ENCODE measurements around the gene CSAD.

The CSAD gene

GRCh38 chr12:53161119-53161911 is 19.4 kb downstream of the CSAD start:
- DNase-seq (ENCODE audit: low read depth, low spot score) = no peak
- H3K36me3 ChIP-seq (ENCODE audit: insufficient read depth, low read length) = 0 out of 2 replicates have a peak, but pooled peaks cover 3% of the 10 kb centered on the region
- no peak overlapping the region for H3K4me3 ChIP-seq
- no peak overlapping the region for H3K9ac ChIP-seq (ENCODE audit: insufficient read length)
- H3K27ac ChIP-seq = no peak overlapping the region
- no peaks in the 10 kb centered on the region for H3K9me3 ChIP-seq (ENCODE audit: low read depth, low read length)
- TF ChIP-seq EZH2 (IDR thresholded peaks at IDR 0.05) (no peak), POLR2AphosphoS5 (IDR thresholded peaks at IDR 0.05; ENCODE audit: borderline replicate concordance, low read depth, low read length) (no peak), FOXP2 (optimal IDR thresholded peaks at IDR 0.05; ENCODE audit: control extremely low read depth, extremely low read length, insufficient read depth) (no peak)

- no peak for DNase-seq (ENCODE audit: low read depth, low spot score)
- no peak for TF ChIP-seq FOXP2 (optimal IDR thresholded peaks at IDR 0.05; ENCODE audit: control extremely low read depth, extremely low read length, insufficient read depth)
- no peak for TF ChIP-seq POLR2AphosphoS5 (IDR thresholded peaks at IDR 0.05; ENCODE audit: borderline replicate concordance, low read depth, low read length)
- no peak for TF ChIP-seq EZH2 (IDR thresholded peaks at IDR 0.05)
- H3K9ac ChIP-seq (ENCODE audit: insufficient read length) = peak overlapping the region; percentile 20
- no peak overlapping the region for H3K27ac ChIP-seq
- no peak overlapping the region for H3K4me3 ChIP-seq
- H3K36me3 ChIP-seq (ENCODE audit: insufficient read depth, low read length) = 0 out of 2 replicates have a peak, but pooled peaks cover 3% of the 10 kb centered on the region
- H3K9me3 ChIP-seq (ENCODE audit: low read depth, low read length) = no peaks in the 10 kb centered on the region
Observed at GRCh38 chr12:53160673-53161072, 20.1 kb downstream of the CSAD start.

GRCh38 chr12:53160000-53160399 is 20.7 kb downstream of the CSAD start:
- Histone ChIP-seq H3K27ac (peak overlapping the region; percentile 53; the same call in 1 of the 2 replicates), H3K9me3 (ENCODE audit: low read depth, low read length) (no peaks in the 10 kb centered on the region), H3K36me3 (ENCODE audit: insufficient read depth, low read length) (0 out of 2 replicates have a peak, but pooled peaks cover 3% of the 10 kb centered on the region), H3K9ac (ENCODE audit: insufficient read length) (peak overlapping the region; percentile 55), H3K4me3 (no peak overlapping the region)
- DNase-seq (ENCODE audit: low read depth, low spot score) = no peak
- TF ChIP-seq EZH2 (IDR thresholded peaks at IDR 0.05) (no peak), FOXP2 (optimal IDR thresholded peaks at IDR 0.05; ENCODE audit: control extremely low read depth, extremely low read length, insufficient read depth) (no peak), POLR2AphosphoS5 (IDR thresholded peaks at IDR 0.05; ENCODE audit: borderline replicate concordance, low read depth, low read length) (no peak)

- TF ChIP-seq FOXP2 (optimal IDR thresholded peaks at IDR 0.05; ENCODE audit: control extremely low read depth, extremely low read length, insufficient read depth) (no peak), POLR2AphosphoS5 (IDR thresholded peaks at IDR 0.05; ENCODE audit: borderline replicate concordance, low read depth, low read length) (no peak), EZH2 (IDR thresholded peaks at IDR 0.05) (no peak)
- Histone ChIP-seq H3K4me3 (no peak overlapping the region), H3K9ac (ENCODE audit: insufficient read length) (peak overlapping the region; percentile 55), H3K9me3 (ENCODE audit: low read depth, low read length) (no peaks in the 10 kb centered on the region), H3K27ac (peak overlapping the region; percentile 53), H3K36me3 (ENCODE audit: insufficient read depth, low read length) (0 out of 2 replicates have a peak, but pooled peaks cover 2% of the 10 kb centered on the region)
- DNase-seq (ENCODE audit: low read depth, low spot score) = no peak
Observed at GRCh38 chr12:53159195-53159839, 21.4 kb downstream of the CSAD start.

- TF ChIP-seq FOXP2 (optimal IDR thresholded peaks at IDR 0.05; ENCODE audit: control extremely low read depth, extremely low read length, insufficient read depth) = no peak
- TF ChIP-seq EZH2 (IDR thresholded peaks at IDR 0.05) = no peak
- Histone ChIP-seq H3K4me3 (no peak overlapping the region), H3K9me3 (ENCODE audit: low read depth, low read length) (no peaks in the 10 kb centered on the region)
Observed at GRCh38 chr12:53152390-53152789, 28.3 kb downstream of the CSAD start.

GRCh38 chr12:53151039-53151438 is 29.7 kb downstream of the CSAD start:
- no peak for TF ChIP-seq EZH2 (IDR thresholded peaks at IDR 0.05)
- TF ChIP-seq FOXP2 (optimal IDR thresholded peaks at IDR 0.05; ENCODE audit: control extremely low read depth, extremely low read length, insufficient read depth) = no peak
- no peak for TF ChIP-seq POLR2AphosphoS5 (IDR thresholded peaks at IDR 0.05; ENCODE audit: borderline replicate concordance, low read depth, low read length)
- no peak overlapping the region for H3K4me3 ChIP-seq
- H3K9me3 ChIP-seq (ENCODE audit: low read depth, low read length) = no peaks in the 10 kb centered on the region
- no peak overlapping the region for H3K9ac ChIP-seq (ENCODE audit: insufficient read length)
- H3K27ac ChIP-seq = no peak overlapping the region
- DNase-seq (ENCODE audit: low read depth, low spot score) = no peak
- no peaks in the 10 kb centered on the region for H3K36me3 ChIP-seq (ENCODE audit: insufficient read depth, low read length)

More at GRCh38 chr12:53152390-53152789, 28.3 kb downstream of the CSAD start:
- Histone ChIP-seq H3K27ac (no peak overlapping the region), H3K9ac (ENCODE audit: insufficient read length) (no peak overlapping the region), H3K36me3 (ENCODE audit: insufficient read depth, low read length) (no peaks in the 10 kb centered on the region)
- DNase-seq (ENCODE audit: low read depth, low spot score) = no peak

GRCh38 chr12:53147653-53148052 is 33.1 kb downstream of the CSAD start:
- no peak for DNase-seq (ENCODE audit: low read depth, low spot score)
- Histone ChIP-seq H3K27ac (no peak overlapping the region), H3K4me3 (no peak overlapping the region), H3K36me3 (ENCODE audit: insufficient read depth, low read length) (no peaks in the 10 kb centered on the region), H3K9me3 (ENCODE audit: low read depth, low read length) (no peaks in the 10 kb centered on the region), H3K9ac (ENCODE audit: insufficient read length) (no peak overlapping the region)
- no peak for TF ChIP-seq FOXP2 (optimal IDR thresholded peaks at IDR 0.05; ENCODE audit: control extremely low read depth, extremely low read length, insufficient read depth)
- no peak for TF ChIP-seq POLR2AphosphoS5 (IDR thresholded peaks at IDR 0.05; ENCODE audit: borderline replicate concordance, low read depth, low read length)
- TF ChIP-seq EZH2 (IDR thresholded peaks at IDR 0.05) = no peak

GRCh38 chr12:53147181-53147580 is 33.5 kb downstream of the CSAD start:
- H3K36me3 ChIP-seq (ENCODE audit: insufficient read depth, low read length) = no peaks in the 10 kb centered on the region
- no peaks in the 10 kb centered on the region for H3K9me3 ChIP-seq (ENCODE audit: low read depth, low read length)
- no peak overlapping the region for H3K4me3 ChIP-seq
- H3K9ac ChIP-seq (ENCODE audit: insufficient read length) = no peak overlapping the region
- no peak for TF ChIP-seq EZH2 (IDR thresholded peaks at IDR 0.05)
- no peak for TF ChIP-seq POLR2AphosphoS5 (IDR thresholded peaks at IDR 0.05; ENCODE audit: borderline replicate concordance, low read depth, low read length)
- TF ChIP-seq FOXP2 (optimal IDR thresholded peaks at IDR 0.05; ENCODE audit: control extremely low read depth, extremely low read length, insufficient read depth) = no peak
- DNase-seq (ENCODE audit: low read depth, low spot score) = no peak
- no peak overlapping the region for H3K27ac ChIP-seq

All from SK-N-MC (cell line).